Lung (tissue), 12 donors: ENCODE data around the gene FBXO9. TPM values are rescaled to one million over a fixed set of nuclear protein-coding genes. Genes with fewer than 3 reads are reported as not detected.
"Not testable (repeated sequence)": the region's sequence is repeated elsewhere in the genome, so short reads cannot be mapped to it uniquely, and the experiment has no call there.

Source experiments
- ATAC-seq: fragments of 200-7000 bp; cut with Tn5 transposase; one replicate; pipeline ENCODE4 v1.9.1; 2020; ENCODE audit warnings: moderate number of reproducible peaks; ENCODE audit not compliant: insufficient read depth, low FRiP score
- DNase-seq, 3 donors: peaks; one replicate each; pipeline ENCODE4 v3.0.0-alpha.2; 2013 to 2017
- H3K27ac ChIP-seq, 2 donors: one replicate each; pipeline ENCODE4 v1.5.1; 2013; ENCODE audit warnings: mild to moderate bottlenecking in 2 of 2, moderate library complexity in 2 of 2, control low read depth in 1 of 2, inconsistent platforms in 1 of 2, low read depth in 1 of 2, low read length in 1 of 2
- H3K27me3 ChIP-seq, 3 donors: one replicate each; pipeline ENCODE4 v1.5.1; 2013; ENCODE audit warnings: low read length in 2 of 3; ENCODE audit not compliant: control insufficient read depth in 3 of 3, insufficient read depth in 3 of 3
- H3K36me3 ChIP-seq, 4 donors: one replicate each; pipeline ENCODE4 v1.5.1; 2013; ENCODE audit warnings: low read length in 4 of 4, mild to moderate bottlenecking in 1 of 4, moderate library complexity in 1 of 4; ENCODE audit not compliant: control insufficient read depth in 4 of 4, insufficient read depth in 4 of 4
- H3K4me1 ChIP-seq, 5 donors: one replicate each; pipeline ENCODE4 v1.5.1; 2013; ENCODE audit warnings: low read length in 5 of 5, mild to moderate bottlenecking in 2 of 5, moderate library complexity in 1 of 5; ENCODE audit not compliant: control insufficient read depth in 5 of 5, insufficient read depth in 5 of 5
- H3K4me3 ChIP-seq: one replicate; pipeline ENCODE4 v1.5.1; 2013; ENCODE audit warnings: mild to moderate bottlenecking, control low read depth, moderate library complexity
- H3K9ac ChIP-seq, 2 donors: one replicate each; pipeline ENCODE4 v1.5.1; 2013; ENCODE audit warnings: low read length in 2 of 2, control low read depth in 1 of 2; ENCODE audit not compliant: insufficient read depth in 1 of 2
- H3K9me3 ChIP-seq, 4 donors: one replicate each; pipeline ENCODE4 v1.5.1; 2013; ENCODE audit warnings: low read length in 3 of 4, mild to moderate bottlenecking in 1 of 4, moderate library complexity in 1 of 4; ENCODE audit not compliant: control insufficient read depth in 4 of 4, insufficient read depth in 3 of 4
- CTCF ChIP-seq: IDR thresholded peaks from 2 replicates; pipeline ENCODE4 v1.5.1; 2012; ENCODE audit warnings: mild to moderate bottlenecking; ENCODE audit errors: control extremely low read depth, extremely low read depth
- WGBS, 2 donors: extraction: QIAGEN DNeasy Blood & Tissue Kit; methylation state at CpG; one replicate each; pipeline ENCODE4 v1.1.7; 2013; 5-methylcytosine and 5-hydroxymethylcytosine counted together
- polyA plus RNA-seq, 2 donors: library from polyadenylated mRNA; stranded (reverse); fragments of 200-250 nt; gene quantifications; one replicate each; pipeline ENCODE4 v1.2.1, GENCODE V29; 2013
- total RNA-seq, 2 donors: library from RNA; depleted of rRNA in 1 of 2; stranded (reverse); fragments of >200 nt in 1 of 2; gene quantifications; one replicate each; pipeline ENCODE4 v1.2.1, GENCODE V29; 2014 to 2021
- donor health status: control.
- donor health status: control.
- donor health status: Bipolar disorder and iron deficiency.
- donor health status: healthy.
- donor health status: DM: yes; HTN: yes; CAD: no.

FBXO9 gene
- total and polyA plus RNA-seq, 4 donors: 26.0 to 117 (median 70.7) TPM

- ATAC-seq: no peak
Measured at GRCh38 chr6:53045891-53046673, 19.1 kb upstream of the FBXO9 start.

GRCh38 chr6:53048431-53049195 is 16.6 kb upstream of the FBXO9 start:
- DNase-seq: no peak
- TF ChIP-seq CTCF: no peak
- Histone ChIP-seq H3K4me1 (peaks cover 0 to 29% (median 2%) of the 10 kb centered on the region in 5 donors), H3K36me3 (peaks cover 0 to 6% (median under 1%) of the 10 kb centered on the region in 4 donors), H3K27me3 (no peaks in the 10 kb centered on the region), H3K9me3 (no peaks in the 10 kb centered on the region), H3K4me3 (no peak overlapping the region), H3K27ac (no peak overlapping the region), H3K9ac (no peak overlapping the region)
- no peak for ATAC-seq
- WGBS, 2 donors: 59 to 76% methylated on average over 9 of the region's 9 CpGs

More at GRCh38 chr6:53045891-53046673, 19.1 kb upstream of the FBXO9 start:
- H3K27me3 ChIP-seq: no peaks in the 10 kb centered on the region
- no peak overlapping the region for H3K27ac ChIP-seq
- WGBS, 2 donors: 97% methylated on average over 1 of the region's 1 CpG
- no peak for DNase-seq
- H3K9ac ChIP-seq: no peak overlapping the region
- no peak for TF ChIP-seq CTCF
- peaks cover 0 to 39% (median 2%) of the 10 kb centered on the region in 5 donors for H3K4me1 ChIP-seq
- H3K36me3 ChIP-seq: peaks cover 0 to 3% (median 1%) of the 10 kb centered on the region in 4 donors
- no peak overlapping the region for H3K4me3 ChIP-seq
- H3K9me3 ChIP-seq: no peaks in the 10 kb centered on the region

- Histone ChIP-seq H3K9ac (no peak overlapping the region), H3K4me3 (no peak overlapping the region), H3K9me3 (no peaks in the 10 kb centered on the region), H3K27me3 (no peaks in the 10 kb centered on the region), H3K4me1 (peaks cover 0 to 26% (median 0%) of the 10 kb centered on the region in 5 donors), H3K27ac (no peak overlapping the region), H3K36me3 (peaks cover 0 to 6% (median under 1%) of the 10 kb centered on the region in 4 donors)
- no peak for DNase-seq
- WGBS, 2 donors: 67% methylated on average over 1 of the region's 1 CpG
- ATAC-seq: no peak
- no peak for TF ChIP-seq CTCF
Measured at GRCh38 chr6:53049415-53049814, 15.8 kb upstream of the FBXO9 start.

GRCh38 chr6:53052152-53052551 is 13.1 kb upstream of the FBXO9 start:
- not testable (repeated sequence) for H3K27me3 ChIP-seq, H3K9ac ChIP-seq, ATAC-seq, H3K9me3 ChIP-seq, H3K36me3 ChIP-seq, H3K4me3 ChIP-seq, H3K27ac ChIP-seq, DNase-seq
- WGBS, 2 donors: 94 to 97% methylated on average over 3 of the region's 3 CpGs
- H3K4me1 ChIP-seq: peaks cover 5 to 26% (median 11%) of the 10 kb centered on the region in 5 donors
